ENCODE results near the gene SLC1A4. TPM values are rescaled to one million over a fixed set of nuclear protein-coding genes. Genes with fewer than 3 reads are reported as not detected.

Gene SLC1A4
- total RNA-seq, 2 donors from 2014 or later = 4.1 to 16.9 TPM

GRCh38 chr2:65046633-65047407, 57.6 kb downstream of the SLC1A4 start:
- peaks cover 19 to 24% of the 10 kb centered on the region in 2 donors for H3K36me3 Mint-ChIP-seq
- no peak for ATAC-seq

GRCh38 chr2:65049010-65049639, 59.9 kb downstream of the SLC1A4 start:
- DNase-seq (ENCODE audit: low spot score in 2 of 2) = no peak
- ATAC-seq = peak in 1 of 2 donors; percentile 38
- H3K27ac Mint-ChIP-seq = no peak overlapping the region
- peaks cover 4 to 9% of the 10 kb centered on the region in 2 donors for H3K9me3 Mint-ChIP-seq
- peaks cover 12 to 14% of the 10 kb centered on the region in 2 donors for H3K36me3 Mint-ChIP-seq

More at GRCh38 chr2:65046633-65047407, 57.6 kb downstream of the SLC1A4 start:
- Mint-ChIP-seq H3K27ac (no peak overlapping the region), H3K9me3 (peaks cover 6 to 10% of the 10 kb centered on the region in 2 donors)
- DNase-seq (ENCODE audit: low spot score in 2 of 2) = no peak

DNA sequence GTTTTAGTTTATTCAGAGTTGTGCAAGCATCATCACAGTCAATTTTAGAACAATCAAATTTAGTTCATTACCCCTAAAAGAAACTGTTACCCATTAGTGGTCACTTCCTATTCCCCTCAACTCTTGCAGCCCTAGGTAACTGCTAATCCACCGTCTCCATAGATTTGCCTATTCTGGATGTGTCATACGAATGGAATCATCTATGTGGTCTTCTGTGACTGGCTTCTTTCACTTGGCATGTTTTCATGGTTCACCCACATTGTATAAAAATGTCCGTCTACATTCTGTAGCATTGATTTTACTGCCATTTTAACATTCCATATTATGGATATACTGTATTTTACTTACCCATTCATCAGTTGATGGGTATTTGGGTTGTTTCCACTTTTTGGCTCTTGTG, 61.7 kb downstream of the SLC1A4 start:
- DNase-seq (ENCODE audit: low spot score in 2 of 2) (no peak), ATAC-seq (no peak)
- H3K9me3 Mint-ChIP-seq = no peaks in the 10 kb centered on the region
- H3K36me3 Mint-ChIP-seq = peaks cover 0 to 4% of the 10 kb centered on the region in 2 donors
- H3K27ac Mint-ChIP-seq = no peak overlapping the region

GRCh38 chr2:65053199-65053598, 64.0 kb downstream of the SLC1A4 start:
- H3K36me3 Mint-ChIP-seq = peaks cover 0 to 4% of the 10 kb centered on the region in 2 donors
- ATAC-seq (no peak), DNase-seq (ENCODE audit: low spot score in 2 of 2) (peak in 1 of 2 donors; percentile 27)
- H3K27ac Mint-ChIP-seq = no peak overlapping the region
- no peaks in the 10 kb centered on the region for H3K9me3 Mint-ChIP-seq

GRCh38 chr2:65054749-65055421, 65.7 kb downstream of the SLC1A4 start:
- DNase-seq (ENCODE audit: low spot score in 2 of 2) = no peak
- peak overlapping the region in 1 of 2 donors; percentile 75 for H3K27ac Mint-ChIP-seq
- H3K9me3 Mint-ChIP-seq = no peaks in the 10 kb centered on the region
- H3K36me3 Mint-ChIP-seq = no peaks in the 10 kb centered on the region
- ATAC-seq = no peak

GRCh38 chr2:65055422-65056214, 66.4 kb downstream of the SLC1A4 start:
- H3K27ac Mint-ChIP-seq = peak overlapping the region; percentile 75 to 91
- DNase-seq (ENCODE audit: low spot score in 2 of 2) = peak in 1 of 2 donors; percentile 58
- no peaks in the 10 kb centered on the region for H3K9me3 Mint-ChIP-seq
- ATAC-seq = peak; percentile 17 to 28
- H3K36me3 Mint-ChIP-seq = no peaks in the 10 kb centered on the region

GRCh38 chr2:65056215-65057053, 67.2 kb downstream of the SLC1A4 start, which contains the start of gene CEP68:
Gene CEP68, plus strand, starts transcription at chr2:65056416. Its CDS starts 13,029 bp downstream, at chr2:65069445.
- Mint-ChIP-seq H3K9me3 (no peaks in the 10 kb centered on the region), H3K27ac (peak within 1 kb of the TSS; percentile 79 to 91), H3K36me3 (no peaks in the 10 kb centered on the region)
- ATAC-seq (peak; percentile 92 to 95), DNase-seq (ENCODE audit: low spot score in 2 of 2) (peak; percentile 96)

DNA sequence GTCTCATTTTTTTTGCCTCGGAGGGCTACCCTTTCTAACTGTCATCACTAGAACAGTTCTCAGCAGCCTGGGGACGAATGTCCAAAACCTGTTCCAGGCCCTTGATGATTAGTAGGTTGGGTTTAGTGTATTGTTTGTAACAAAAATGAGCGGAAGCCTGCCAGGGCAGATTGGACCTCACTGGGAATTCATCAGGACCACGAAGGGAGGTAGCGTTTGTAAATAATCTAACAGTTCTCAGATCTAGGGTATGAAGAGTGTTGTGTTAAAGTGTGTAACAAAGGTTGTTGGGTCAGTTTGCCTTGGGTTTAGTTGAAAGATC, 67.8 kb downstream of the SLC1A4 start:
- no peak for ATAC-seq

GRCh38 chr2:65057391-65058052, 68.3 kb downstream of the SLC1A4 start:
- Mint-ChIP-seq H3K36me3 (no peaks in the 10 kb centered on the region), H3K27ac (peak overlapping the region; percentile 26 to 79), H3K9me3 (no peaks in the 10 kb centered on the region)
- ATAC-seq (peak; percentile 56 to 71), DNase-seq (ENCODE audit: low spot score in 2 of 2) (peak in 1 of 2 donors; percentile 52)

More for the DNA sequence above, 67.8 kb downstream of the SLC1A4 start:
- H3K27ac Mint-ChIP-seq = peak overlapping the region; percentile 26 to 79
- no peaks in the 10 kb centered on the region for H3K36me3 Mint-ChIP-seq
- H3K9me3 Mint-ChIP-seq = no peaks in the 10 kb centered on the region
- no peak for DNase-seq (ENCODE audit: low spot score in 2 of 2)

DNA sequence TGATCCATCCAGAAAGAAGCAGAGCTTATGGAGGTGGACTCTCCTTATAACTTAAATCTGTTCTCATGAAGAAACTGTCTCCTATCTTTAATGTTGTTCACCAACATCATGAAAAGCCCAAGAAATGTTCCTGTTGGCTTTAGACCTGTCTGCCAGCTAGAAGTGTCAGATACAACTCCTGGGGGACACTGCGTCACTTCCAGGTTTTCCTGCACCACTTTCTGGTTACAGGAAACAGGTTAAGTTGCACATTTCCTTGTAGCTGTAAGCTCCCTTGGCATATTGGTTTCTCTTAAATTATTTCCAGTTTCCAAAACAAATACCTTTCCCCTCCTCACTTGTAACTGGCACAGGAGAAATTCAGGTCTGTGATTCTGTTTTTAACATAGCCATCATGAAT, 69.9 kb downstream of the SLC1A4 start:
- H3K36me3 Mint-ChIP-seq = no peaks in the 10 kb centered on the region
- H3K9me3 Mint-ChIP-seq = no peaks in the 10 kb centered on the region

GRCh38 chr2:65061146-65061909, 72.1 kb downstream of the SLC1A4 start:
- no peak for ATAC-seq
- H3K9me3 Mint-ChIP-seq = no peaks in the 10 kb centered on the region

More for the DNA sequence above, 69.9 kb downstream of the SLC1A4 start:
- DNase-seq (ENCODE audit: low spot score in 2 of 2) (no peak), ATAC-seq (no peak)
- H3K27ac Mint-ChIP-seq = no peak overlapping the region

DNA sequence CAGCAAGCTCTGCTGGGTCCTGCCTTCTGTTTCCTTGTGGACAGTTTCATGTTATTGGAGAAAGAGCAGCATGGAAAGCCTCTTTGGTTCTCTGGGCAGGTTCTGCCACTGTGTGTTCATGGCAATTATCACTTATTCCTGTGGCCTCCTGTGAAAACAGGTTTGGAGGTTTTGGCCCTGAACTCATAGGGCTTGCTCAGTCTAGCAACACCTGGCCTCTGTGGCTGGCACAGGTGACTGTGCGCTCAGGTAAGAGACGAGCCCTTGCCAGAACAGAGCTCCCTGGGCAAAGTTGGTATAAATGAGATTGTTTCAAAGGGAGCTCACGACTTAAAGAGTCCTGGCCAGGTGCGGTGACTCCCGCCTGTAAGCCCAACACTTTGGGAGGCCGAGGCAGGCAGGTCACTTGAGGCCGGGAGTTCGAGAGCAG, 72.7 kb downstream of the SLC1A4 start:
- Mint-ChIP-seq H3K36me3 (no peaks in the 10 kb centered on the region), H3K9me3 (no peaks in the 10 kb centered on the region), H3K27ac (no peak overlapping the region)
- ATAC-seq = no peak
- no peak for DNase-seq (ENCODE audit: low spot score in 2 of 2)

More at GRCh38 chr2:65061146-65061909, 72.1 kb downstream of the SLC1A4 start:
- DNase-seq (ENCODE audit: low spot score in 2 of 2) = no peak
- Mint-ChIP-seq H3K27ac (no peak overlapping the region), H3K36me3 (no peaks in the 10 kb centered on the region)

DNA sequence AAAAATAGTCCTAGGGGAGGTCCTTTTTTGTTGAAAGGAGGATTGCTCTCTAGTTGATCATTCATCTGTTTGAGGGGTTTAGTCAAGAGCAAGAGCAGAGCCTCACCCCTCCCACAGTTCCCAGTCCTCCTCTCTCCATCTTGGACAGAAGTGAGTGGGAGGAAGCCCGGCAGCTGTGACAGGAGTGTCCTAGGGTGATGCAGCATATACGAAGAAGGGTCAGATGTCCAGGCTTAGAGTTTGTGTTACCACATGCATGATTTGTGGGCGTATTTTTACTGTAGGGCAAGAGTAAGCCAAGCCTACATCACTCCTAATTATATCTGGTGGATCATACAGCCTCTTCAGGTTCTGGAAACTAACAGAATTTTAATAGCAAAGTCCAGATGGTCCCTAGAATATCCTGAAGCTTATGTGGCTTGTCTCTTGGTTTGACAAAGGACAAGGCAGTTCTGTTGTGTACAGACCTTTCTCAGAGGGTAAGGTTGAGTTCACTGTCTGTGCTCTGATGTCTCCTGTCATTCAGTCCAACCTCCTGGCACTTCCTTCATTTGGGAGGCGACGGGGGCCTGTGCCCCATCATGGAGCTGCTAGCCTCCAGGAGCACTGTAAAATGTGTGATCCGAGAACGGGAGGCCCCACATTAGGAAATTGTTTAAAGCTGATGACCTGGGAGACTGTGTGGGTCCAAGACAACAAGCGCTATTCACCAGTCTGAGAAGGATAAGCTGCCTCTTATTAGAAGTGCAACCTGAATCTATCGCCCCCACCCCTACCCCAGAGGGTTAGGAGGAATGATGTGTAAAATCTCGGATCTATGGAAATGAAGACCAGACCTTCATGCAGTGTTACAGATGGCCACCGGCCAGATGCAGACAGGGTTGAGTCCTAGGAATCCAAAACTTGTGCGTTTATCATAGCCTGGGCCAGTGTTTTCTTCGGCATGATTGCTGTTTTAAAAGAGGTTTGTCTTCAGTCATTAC, 73.9 kb downstream of the SLC1A4 start:
- no peaks in the 10 kb centered on the region for H3K36me3 Mint-ChIP-seq
- ATAC-seq (no peak), DNase-seq (ENCODE audit: low spot score in 2 of 2) (no peak)
- no peak overlapping the region for H3K27ac Mint-ChIP-seq
- no peaks in the 10 kb centered on the region for H3K9me3 Mint-ChIP-seq

All from activated naive CD4-positive, alpha-beta T cell treated with anti-CD3 and anti-CD28 coated beads, Interleukin-2, amount 50 U/mL, for 72 hours (primary cell).